Keratinocyte (primary cell): Measurements from ENCODE around the gene PRSS50. TPM values are rescaled to one million over a fixed set of nuclear protein-coding genes. Genes with fewer than 3 reads are reported as not detected.

Source experiments
- DNase-seq: peaks from one replicate; pipeline ENCODE4 v3.0.0-alpha.2; 2011; ENCODE audit warnings: low read depth, missing footprints, low spot score
- FAIRE-seq: peaks from 2 replicates; lab custom pipeline; 2011; peaks lifted over from hg19 to GRCh38; lab: Jason Lieb, UNC
- H2AFZ ChIP-seq: 2 replicates; pipeline ENCODE4 v1.6.0; 2012; ENCODE audit warnings: low read length, control low read depth, inconsistent platforms; ENCODE audit not compliant: control insufficient read depth
- H3K27ac ChIP-seq: 2 replicates; pipeline ENCODE4 v1.5.1; 2011; ENCODE audit warnings: low read length; ENCODE audit not compliant: control insufficient read depth, insufficient read depth
- H3K27me3 ChIP-seq: 3 replicates; pipeline ENCODE4 v1.6.0; 2011; ENCODE audit warnings: low read length; ENCODE audit not compliant: control insufficient read depth, insufficient read depth; ENCODE audit errors: extremely low read depth
- H3K36me3 ChIP-seq, 2 experiments: 2 replicates in 1 of 2; 3 replicates in 1 of 2; pipeline ENCODE4 v1.5.1; 2011; ENCODE audit warnings: low read length in 2 of 2, mild to moderate bottlenecking in 1 of 2; ENCODE audit not compliant: control insufficient read depth in 2 of 2, insufficient read depth in 2 of 2; ENCODE audit errors: extremely low read depth in 1 of 2
- H3K4me1 ChIP-seq: 3 replicates; pipeline ENCODE4 v1.5.1; 2011; ENCODE audit warnings: low read length; ENCODE audit not compliant: control insufficient read depth, insufficient read depth; ENCODE audit errors: extremely low read depth
- H3K4me2 ChIP-seq: 3 replicates; pipeline ENCODE4 v1.6.0; 2011; ENCODE audit warnings: low read depth, low read length; ENCODE audit not compliant: control insufficient read depth, insufficient read depth; ENCODE audit errors: extremely low read depth
- H3K4me3 ChIP-seq, 3 experiments: fragments of 200-600 bp in 1 of 3; sonication (generic) in 1 of 3; 2 replicates in 2 of 3; 3 replicates in 1 of 3; pipeline ENCODE4 v1.5.1; 2011 to 2016; ENCODE audit warnings: low read length in 3 of 3, mild to moderate bottlenecking in 3 of 3, control low read depth in 2 of 3, inconsistent platforms in 1 of 3, low read depth in 1 of 3, mixed read lengths in 1 of 3, mixed run types in 1 of 3, moderate library complexity in 1 of 3; ENCODE audit not compliant: control insufficient read depth in 2 of 3, insufficient read depth in 2 of 3; ENCODE audit errors: extremely low read depth in 1 of 3
- H3K79me2 ChIP-seq: 2 replicates; pipeline ENCODE4 v1.6.0; 2012; ENCODE audit warnings: low read length; ENCODE audit not compliant: control insufficient read depth, insufficient read depth
- H3K9ac ChIP-seq: 3 replicates; pipeline ENCODE4 v1.6.0; 2011; ENCODE audit warnings: low read length; ENCODE audit not compliant: control insufficient read depth, insufficient read depth; ENCODE audit errors: extremely low read depth
- H3K9me1 ChIP-seq: 3 replicates; pipeline ENCODE4 v1.6.0; 2011; ENCODE audit warnings: low read length; ENCODE audit not compliant: control insufficient read depth, insufficient read depth; ENCODE audit errors: extremely low read depth
- H3K9me3 ChIP-seq: 2 replicates; pipeline ENCODE4 v1.5.1; 2012; ENCODE audit warnings: low read depth, low read length; ENCODE audit not compliant: control insufficient read depth
- H4K20me1 ChIP-seq: 3 replicates; pipeline ENCODE4 v1.6.0; 2011; ENCODE audit warnings: low read length; ENCODE audit not compliant: control insufficient read depth, insufficient read depth; ENCODE audit errors: extremely low read depth
- EZH2 ChIP-seq: IDR thresholded peaks from one replicate; pipeline ENCODE4 v1.6.1; 2012; ENCODE audit warnings: inconsistent platforms, mild to moderate bottlenecking, low read length, moderate library complexity
- dilution Hi-C: fragments of 300-500 bp; cut with MboI; formaldehyde crosslinking; loops from one replicate; pipeline ENCODE4 v1.7.0; 2020; ENCODE audit warnings: low sequenced_read_pairs; ENCODE audit not compliant: extremely low pct_ligation_motif_present
- polyA plus RNA-seq, 5 experiments: library from polyadenylated mRNA; depleted of rRNA in 3 of 5; stranded (reverse) in 3 of 5; stranded (forward) in 1 of 5; unstranded in 1 of 5; fragments of >200 nt; gene quantifications; 1 replicate in 1 of 5; 2 replicates in 3 of 5; 3 replicates in 1 of 5; pipeline versions ENCODE4 v1.2.1 to v1.2.3, GENCODE V29; 2011 to 2012; ENCODE audit warnings: missing spikeins in 2 of 5, low read depth in 1 of 5, low replicate concordance in 1 of 5
- TF ChIP-seq, protein P1 (sequence below), 3 experiments: IDR thresholded peaks in 1 of 3; conservative IDR thresholded peaks in 1 of 3; optimal IDR thresholded peaks in 1 of 3; 2 replicates in 2 of 3; 3 replicates in 1 of 3; pipeline versions ENCODE3 to v1.5.1; 2011; ENCODE audit warnings: low read length in 3 of 3, mild to moderate bottlenecking in 3 of 3, moderate library complexity in 2 of 3, control low read depth in 1 of 3, inconsistent platforms in 1 of 3; ENCODE audit not compliant: insufficient read depth in 2 of 3; ENCODE audit errors: extremely low read depth in 1 of 3

The PRSS50 gene
- polyA plus RNA-seq, 1 donor (not counting 4 experiments of a cell fraction or from before 2014, with no cell fraction given) = not detected

DNA sequence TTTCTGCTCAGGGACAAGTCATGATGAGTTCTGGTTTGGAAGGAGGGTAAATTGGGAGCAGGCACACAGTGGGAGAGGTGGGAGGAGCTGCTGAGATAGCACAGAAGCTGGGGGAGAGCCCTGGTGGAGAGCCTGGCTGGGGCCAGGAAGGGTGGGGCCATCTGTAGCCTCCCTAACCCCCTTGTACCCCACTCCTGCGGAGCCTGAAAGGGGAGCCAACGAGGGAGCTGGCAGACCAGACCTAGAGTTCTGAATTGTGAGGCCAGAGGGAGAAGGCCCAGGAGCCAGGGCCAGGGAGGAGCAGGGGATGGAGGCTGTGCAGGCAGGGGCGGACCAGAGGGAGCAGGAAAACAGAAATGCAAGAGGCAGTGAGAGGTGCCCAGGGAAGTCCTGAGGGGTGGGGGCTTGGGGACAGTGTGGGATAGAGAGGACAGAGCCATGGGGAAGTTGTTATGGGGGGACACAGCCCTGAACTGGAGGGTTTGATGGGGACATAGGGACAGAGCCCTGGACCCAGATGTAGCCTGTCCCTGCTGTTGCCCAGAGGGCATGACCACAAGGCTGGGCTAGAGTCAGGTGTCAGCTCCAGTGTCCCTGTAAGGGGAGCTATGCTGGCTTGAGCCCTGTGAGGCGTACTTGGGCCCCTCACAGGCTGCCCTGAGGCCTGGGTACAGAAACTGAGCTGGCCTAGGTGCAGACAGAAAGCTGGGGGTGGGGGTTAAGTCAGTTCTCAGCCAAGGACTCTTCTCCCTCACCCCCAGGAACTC, 15.2 kb downstream of the PRSS50 start:
- H3K9me1 ChIP-seq = no peaks in the 10 kb centered on the region
- peaks cover 33% of the 10 kb centered on the region for H3K27me3 ChIP-seq
- no peak for FAIRE-seq
- no peak for TF ChIP-seq EZH2
- TF ChIP-seq, protein P1, sequence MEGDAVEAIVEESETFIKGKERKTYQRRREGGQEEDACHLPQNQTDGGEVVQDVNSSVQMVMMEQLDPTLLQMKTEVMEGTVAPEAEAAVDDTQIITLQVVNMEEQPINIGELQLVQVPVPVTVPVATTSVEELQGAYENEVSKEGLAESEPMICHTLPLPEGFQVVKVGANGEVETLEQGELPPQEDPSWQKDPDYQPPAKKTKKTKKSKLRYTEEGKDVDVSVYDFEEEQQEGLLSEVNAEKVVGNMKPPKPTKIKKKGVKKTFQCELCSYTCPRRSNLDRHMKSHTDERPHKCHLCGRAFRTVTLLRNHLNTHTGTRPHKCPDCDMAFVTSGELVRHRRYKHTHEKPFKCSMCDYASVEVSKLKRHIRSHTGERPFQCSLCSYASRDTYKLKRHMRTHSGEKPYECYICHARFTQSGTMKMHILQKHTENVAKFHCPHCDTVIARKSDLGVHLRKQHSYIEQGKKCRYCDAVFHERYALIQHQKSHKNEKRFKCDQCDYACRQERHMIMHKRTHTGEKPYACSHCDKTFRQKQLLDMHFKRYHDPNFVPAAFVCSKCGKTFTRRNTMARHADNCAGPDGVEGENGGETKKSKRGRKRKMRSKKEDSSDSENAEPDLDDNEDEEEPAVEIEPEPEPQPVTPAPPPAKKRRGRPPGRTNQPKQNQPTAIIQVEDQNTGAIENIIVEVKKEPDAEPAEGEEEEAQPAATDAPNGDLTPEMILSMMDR (optimal IDR thresholded peaks at IDR 0.05 in 1 of 3, IDR thresholded peaks at IDR 0.05 in 1 of 3, conservative IDR thresholded peaks at IDR 0.05 in 1 of 3; ENCODE audit: extremely low read depth in 1 of 3, insufficient read depth in 2 of 3, low read length in 3 of 3) = no peak
- no peak overlapping the region for H3K4me3 ChIP-seq
- no peak overlapping the region for H2AFZ ChIP-seq
- no peak for DNase-seq
- no peaks in the 10 kb centered on the region for H3K36me3 ChIP-seq
- H4K20me1 ChIP-seq = no peaks in the 10 kb centered on the region
- dilution Hi-C loops = no loop called here
- H3K9ac ChIP-seq = no peak overlapping the region
- H3K4me1 ChIP-seq = no peaks in the 10 kb centered on the region
- no peak overlapping the region for H3K4me2 ChIP-seq
- H3K9me3 ChIP-seq = no peaks in the 10 kb centered on the region
- H3K27ac ChIP-seq = no peak overlapping the region
- H3K79me2 ChIP-seq = no peaks in the 10 kb centered on the region

DNA sequence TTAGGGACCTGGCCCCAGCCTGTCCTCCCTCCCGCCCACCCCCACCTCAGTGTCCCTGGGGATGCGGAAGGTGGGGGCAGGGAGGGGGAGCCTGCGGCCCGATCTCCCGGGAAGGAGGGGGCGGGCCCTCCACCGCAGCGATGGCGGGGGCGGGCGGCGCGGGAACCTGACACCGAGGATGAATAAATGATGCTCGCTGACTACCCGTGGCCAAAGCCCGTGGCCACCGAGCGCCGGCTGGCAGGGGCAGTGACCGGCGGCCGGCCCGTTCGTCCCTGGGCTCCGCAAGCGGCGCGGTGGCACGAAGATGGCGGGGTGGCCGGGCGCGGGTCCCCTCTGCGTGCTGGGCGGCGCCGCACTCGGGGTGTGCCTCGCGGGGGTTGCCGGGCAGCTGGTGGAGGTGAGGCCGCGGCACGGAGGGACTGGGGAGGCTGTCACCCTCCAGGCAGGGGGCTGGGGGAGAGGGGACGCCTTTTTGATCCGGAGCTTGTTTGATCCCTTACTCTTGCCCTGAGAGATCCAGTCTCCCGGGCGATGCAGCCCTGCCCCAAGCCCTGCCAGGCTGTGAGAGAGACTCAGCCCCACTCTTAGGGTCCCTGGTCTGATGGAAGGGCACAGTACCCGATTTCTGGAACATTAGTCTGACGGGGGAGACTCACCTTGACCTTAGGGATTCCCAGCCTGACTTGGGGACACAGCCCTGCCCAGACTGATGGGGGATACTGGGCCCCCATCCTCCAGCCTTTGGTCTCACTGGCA, 16.3 kb downstream of the PRSS50 start, which contains the start of gene TMIE:
TMIE (plus strand) TSS at position 212 of the 759 bp plus-strand sequence; CDS start at position 308, 96 bp downstream.
- Histone ChIP-seq H2AFZ (no peak within 1 kb of the TSS), H3K9ac (no peak within 1 kb of the TSS), H3K79me2 (no peaks in the 10 kb centered on the region), H3K9me1 (no peaks in the 10 kb centered on the region), H3K4me2 (peak within 1 kb of the TSS; percentile 20), H3K4me3 (no peak within 1 kb of the TSS), H4K20me1 (no peaks in the 10 kb centered on the region), H3K4me1 (no peaks in the 10 kb centered on the region), H3K27ac (no peak within 1 kb of the TSS), H3K27me3 (peaks cover 33% of the 10 kb centered on the region), H3K9me3 (no peaks in the 10 kb centered on the region), H3K36me3 (no peaks in the 10 kb centered on the region)
- no peak for FAIRE-seq
- DNase-seq = no peak
- dilution Hi-C loops = no loop called here
- TF ChIP-seq, protein P1 (optimal IDR thresholded peaks at IDR 0.05 in 1 of 3, IDR thresholded peaks at IDR 0.05 in 1 of 3, conservative IDR thresholded peaks at IDR 0.05 in 1 of 3; ENCODE audit: extremely low read depth in 1 of 3, insufficient read depth in 2 of 3, low read length in 3 of 3) = no peak
- peak; percentile 40 for TF ChIP-seq EZH2
